Type B pancreatic cell (in vitro differentiated cells): ENCODE results near the gene UNKL. TPM values are rescaled to one million over a fixed set of nuclear protein-coding genes. Genes with fewer than 3 reads are reported as not detected.

Experiments used
- DNase-seq: peaks from one replicate; pipeline ENCODE4 v3.0.0; 2021; ENCODE audit warnings: mixed read lengths; ENCODE audit not compliant: unreplicated experiment; ENCODE audit errors: extremely low spot score
- H3K27ac Mint-ChIP-seq: 2 replicates; pipeline ENCODE4 v1.8.0; 2021; ENCODE audit warnings: mild to moderate bottlenecking, mixed read lengths
- H3K27me3 Mint-ChIP-seq: 2 replicates; pipeline ENCODE4 v1.8.0; 2021; ENCODE audit warnings: mixed read lengths
- H3K36me3 Mint-ChIP-seq: 2 replicates; pipeline ENCODE4 v1.8.0; 2021; ENCODE audit warnings: mixed read lengths
- H3K4me1 Mint-ChIP-seq: one replicate; pipeline ENCODE4 v1.8.0; 2021; ENCODE audit warnings: mixed read lengths; ENCODE audit not compliant: unreplicated experiment
- H3K4me3 Mint-ChIP-seq: 2 replicates; pipeline ENCODE4 v1.8.0; 2021; ENCODE audit warnings: mild to moderate bottlenecking, mixed read lengths
- H3K9me3 Mint-ChIP-seq: 2 replicates; pipeline ENCODE4 v1.8.0; 2021; ENCODE audit warnings: mixed read lengths
- CTCF ChIP-seq: fragments of 200-600 bp; sonication (generic); conservative IDR thresholded peaks from 2 replicates; pipeline ENCODE4 v1.5.0; 2021; ENCODE audit warnings: antibody characterized with exemption, mild to moderate bottlenecking
- long read RNA-seq: library from polyadenylated mRNA; unstranded; transcript quantifications from one replicate; pipeline ENCODE4 v2.0.0, GENCODE V29; 2020
- total RNA-seq: library from RNA; stranded (reverse); gene quantifications from 2 replicates; pipeline ENCODE4 v1.2.1, GENCODE V29; 2021; ENCODE audit warnings: low replicate concordance

The UNKL gene, protein sequence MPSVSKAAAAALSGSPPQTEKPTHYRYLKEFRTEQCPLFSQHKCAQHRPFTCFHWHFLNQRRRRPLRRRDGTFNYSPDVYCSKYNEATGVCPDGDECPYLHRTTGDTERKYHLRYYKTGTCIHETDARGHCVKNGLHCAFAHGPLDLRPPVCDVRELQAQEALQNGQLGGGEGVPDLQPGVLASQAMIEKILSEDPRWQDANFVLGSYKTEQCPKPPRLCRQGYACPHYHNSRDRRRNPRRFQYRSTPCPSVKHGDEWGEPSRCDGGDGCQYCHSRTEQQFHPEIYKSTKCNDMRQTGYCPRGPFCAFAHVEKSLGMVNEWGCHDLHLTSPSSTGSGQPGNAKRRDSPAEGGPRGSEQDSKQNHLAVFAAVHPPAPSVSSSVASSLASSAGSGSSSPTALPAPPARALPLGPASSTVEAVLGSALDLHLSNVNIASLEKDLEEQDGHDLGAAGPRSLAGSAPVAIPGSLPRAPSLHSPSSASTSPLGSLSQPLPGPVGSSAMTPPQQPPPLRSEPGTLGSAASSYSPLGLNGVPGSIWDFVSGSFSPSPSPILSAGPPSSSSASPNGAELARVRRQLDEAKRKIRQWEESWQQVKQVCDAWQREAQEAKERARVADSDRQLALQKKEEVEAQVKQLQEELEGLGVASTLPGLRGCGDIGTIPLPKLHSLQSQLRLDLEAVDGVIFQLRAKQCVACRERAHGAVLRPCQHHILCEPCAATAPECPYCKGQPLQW
- total RNA-seq = 20.3 and 26.1 TPM in 2 replicates
- long read RNA-seq, partial matches to known transcripts = 0 of 1 reads
- long read RNA-seq, other reads (novel, unspliced or antisense) = 1 of 1 reads

- DNase-seq = no peak
- no peaks in the 10 kb centered on the region for H3K36me3 Mint-ChIP-seq
- H3K4me3 Mint-ChIP-seq = peak within 1 kb of the TSS; percentile 89
- no peaks in the 10 kb centered on the region for H3K27me3 Mint-ChIP-seq
- H3K27ac Mint-ChIP-seq = peak within 1 kb of the TSS; percentile 98
- no peaks in the 10 kb centered on the region for H3K9me3 Mint-ChIP-seq
- TF ChIP-seq CTCF = no peak
- peaks cover 10% of the 10 kb centered on the region for H3K4me1 Mint-ChIP-seq
Measured at GRCh38 chr16:1414532-1415260, at the start of gene UNKL. TSS of gene UNKL (minus strand) at chr16:1414704. CDS start at chr16:1414691, 13 bp downstream.

DNA sequence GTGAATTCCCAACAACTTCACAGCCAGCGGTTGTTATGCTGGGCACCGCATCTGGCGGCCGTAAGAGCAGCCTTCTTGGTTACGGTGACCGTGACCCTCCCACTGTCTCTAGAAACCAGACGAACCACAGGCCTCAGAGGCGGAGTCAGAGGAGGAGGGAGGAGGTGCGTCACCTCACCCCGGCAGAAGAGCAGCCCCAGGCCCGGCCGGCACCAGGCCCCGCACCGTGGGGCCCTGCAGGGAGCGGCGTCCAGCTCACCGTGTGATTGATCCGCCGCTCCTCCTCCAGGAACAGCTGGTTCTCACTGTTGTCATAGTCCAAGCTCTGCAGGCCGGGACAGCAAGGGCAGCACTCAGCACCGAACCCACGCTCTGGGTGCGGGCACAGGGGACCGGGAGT lies 46.6 kb upstream of the UNKL start:
- no peaks in the 10 kb centered on the region for H3K36me3 Mint-ChIP-seq
- H3K4me3 Mint-ChIP-seq = no peak overlapping the region
- no peak for DNase-seq
- H3K9me3 Mint-ChIP-seq = no peaks in the 10 kb centered on the region
- H3K27ac Mint-ChIP-seq = no peak overlapping the region
- no peaks in the 10 kb centered on the region for H3K4me1 Mint-ChIP-seq
- no peak for TF ChIP-seq CTCF
- H3K27me3 Mint-ChIP-seq = no peaks in the 10 kb centered on the region

DNA sequence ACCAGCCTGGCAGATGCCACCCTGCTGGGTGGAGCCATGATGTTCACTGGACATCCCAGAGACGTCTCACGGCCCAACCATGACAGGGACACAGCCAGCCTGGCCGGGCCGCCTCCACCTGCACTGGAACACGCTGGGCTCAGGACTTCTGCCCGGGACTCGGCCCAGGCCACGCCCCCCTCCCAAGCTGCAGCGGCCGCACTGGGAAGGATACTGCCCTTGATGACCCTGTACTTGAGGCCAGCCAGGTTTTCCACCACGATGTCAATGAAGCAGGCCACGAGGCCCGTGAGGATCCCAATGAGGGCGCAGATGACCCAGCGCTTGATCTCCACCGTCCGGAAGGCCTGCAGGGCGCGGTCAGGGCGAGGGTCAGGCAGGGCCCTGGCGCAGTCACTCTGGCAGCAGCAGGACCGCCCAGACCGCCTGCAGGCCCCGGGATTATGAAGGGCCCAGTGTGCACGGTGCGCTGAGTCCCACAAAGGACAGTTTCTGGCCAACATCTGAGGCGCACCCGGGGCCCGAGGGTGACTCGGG lies 46.2 kb upstream of the UNKL start:
- Mint-ChIP-seq H3K4me3 (no peak overlapping the region), H3K9me3 (no peaks in the 10 kb centered on the region), H3K4me1 (no peaks in the 10 kb centered on the region), H3K36me3 (no peaks in the 10 kb centered on the region), H3K27ac (no peak overlapping the region), H3K27me3 (no peaks in the 10 kb centered on the region)
- no peak for TF ChIP-seq CTCF
- DNase-seq = no peak

DNA sequence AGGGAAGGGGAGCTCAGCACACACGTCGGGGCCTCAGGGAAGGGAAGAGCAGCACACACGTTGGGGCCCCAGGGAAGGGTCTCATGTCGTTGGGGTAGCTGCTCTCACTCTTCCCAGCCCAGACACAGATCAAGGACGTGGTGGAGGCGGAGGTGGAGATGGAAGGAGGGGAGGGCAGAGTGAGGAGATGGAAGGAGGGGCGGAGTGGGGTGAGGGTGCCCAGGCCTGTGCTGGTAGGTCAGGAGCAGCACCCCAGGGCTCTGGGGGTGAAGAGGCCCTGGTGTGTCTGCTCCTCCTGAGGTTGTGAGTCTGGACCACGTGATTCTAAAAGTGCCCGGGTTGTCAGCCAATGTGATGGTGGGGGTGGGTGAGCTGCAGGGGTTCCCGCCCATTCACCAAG lies 45.5 kb upstream of the UNKL start:
- Mint-ChIP-seq H3K36me3 (no peaks in the 10 kb centered on the region), H3K9me3 (no peaks in the 10 kb centered on the region), H3K27ac (no peak overlapping the region), H3K27me3 (no peaks in the 10 kb centered on the region), H3K4me3 (no peak overlapping the region), H3K4me1 (no peaks in the 10 kb centered on the region)
- no peak for DNase-seq
- TF ChIP-seq CTCF = no peak

DNA sequence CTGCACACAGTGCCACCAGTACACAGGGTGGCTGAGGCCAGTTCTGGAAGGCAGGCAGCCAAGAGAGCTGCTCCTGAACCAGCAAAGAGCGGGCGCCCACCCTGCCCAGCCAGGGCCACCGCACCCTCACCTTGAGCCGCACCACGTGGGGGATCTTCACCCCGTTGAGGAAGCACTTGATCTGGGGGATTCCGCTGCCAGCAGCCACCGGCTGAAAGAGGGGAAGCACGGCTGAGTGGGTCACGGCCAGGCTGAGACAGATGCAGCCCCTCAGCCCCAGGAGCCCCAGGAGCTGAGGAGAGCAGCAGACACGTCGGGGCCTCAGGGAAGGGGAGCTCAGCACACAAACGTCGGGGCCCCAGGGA lies 44.5 kb upstream of the UNKL start:
- Mint-ChIP-seq H3K27ac (no peak overlapping the region), H3K27me3 (no peaks in the 10 kb centered on the region)

More for the DNA sequence above, 44.5 kb upstream of the UNKL start:
- DNase-seq = peak; percentile 69
- H3K9me3 Mint-ChIP-seq = no peaks in the 10 kb centered on the region
- TF ChIP-seq CTCF = no peak
- no peak overlapping the region for H3K4me3 Mint-ChIP-seq
- H3K36me3 Mint-ChIP-seq = no peaks in the 10 kb centered on the region
- no peaks in the 10 kb centered on the region for H3K4me1 Mint-ChIP-seq
